Measurements from ENCODE around the gene ESYT2. TPM values are rescaled to one million over a fixed set of nuclear protein-coding genes. Genes with fewer than 3 reads are reported as not detected.
A peak's percentile ranks its signal among the peaks of the same experiment; 100 is the strongest.

Gene ESYT2
- total and polyA plus RNA-seq, 9 of the 15 experiments (the other 6 are each of a cell fraction or from before 2014, with no cell fraction given): 5.8 to 86.9 (median 64.7) TPM

GRCh38 chr7:158856883-158857668, 27.8 kb upstream of the ESYT2 start (continued):
- TF ChIP-seq THRB (CRISPR knock-in tag; conservative IDR thresholded peaks at IDR 0.05): no peak
- TF ChIP-seq GTF2F1 (IDR thresholded peaks at IDR 0.05; ENCODE audit: low read depth, low read length): no peak
- no peak for TF ChIP-seq NBN (IDR thresholded peaks at IDR 0.05; ENCODE audit: low read depth)
- TF ChIP-seq AFF4 (CRISPR knock-in tag; IDR thresholded peaks at IDR 0.05): no peak
- no peak for TF ChIP-seq PKNOX1 (IDR thresholded peaks at IDR 0.05)
- no peak for TF ChIP-seq KDM4B (IDR thresholded peaks at IDR 0.05; ENCODE audit: borderline replicate concordance in 2 of 2, low read depth in 1 of 2)
- TF ChIP-seq TBP (optimal IDR thresholded peaks at IDR 0.05; ENCODE audit: low read depth, low read length): no peak
- no peak for TF ChIP-seq ZBTB49 (CRISPR knock-in tag; IDR thresholded peaks at IDR 0.05; ENCODE audit: borderline replicate concordance)
- TF ChIP-seq MLLT1 (IDR thresholded peaks at IDR 0.05): no peak
- TF ChIP-seq TEAD1 (CRISPR knock-in tag; IDR thresholded peaks at IDR 0.05): peak in 1 of 2 experiments; percentile 3; a peak in 1 of 4 replicates
- no peak for TF ChIP-seq CTCF (IDR thresholded peaks at IDR 0.05 in 2 of 3, conservative IDR thresholded peaks at IDR 0.05 in 1 of 3; ENCODE audit: insufficient read depth in 2 of 3, low read depth in 1 of 3, low read length in 3 of 3)
- TF ChIP-seq NCOR1 (IDR thresholded peaks at IDR 0.05): no peak

Data from K562 (cell line).